NCI-H345 treated with DMSO at 0.1 percent for 48 hours (cell line): ENCODE data around the gene SLC29A3.

ENCODE experiments used
- DNase-seq: peaks from one replicate; lab custom pipeline; 2025; ENCODE audit not compliant: unreplicated experiment; lab: John Stamatoyannopoulos, UW

The SLC29A3 gene

GRCh38 chr10:71368176-71368575 lies 49.1 kb downstream of the SLC29A3 start:
- DNase-seq: no peak

GRCh38 chr10:71368643-71369042 lies 49.6 kb downstream of the SLC29A3 start:
- no peak for DNase-seq

GRCh38 chr10:71369602-71370001 lies 50.5 kb downstream of the SLC29A3 start:
- DNase-seq: no peak

DNA sequence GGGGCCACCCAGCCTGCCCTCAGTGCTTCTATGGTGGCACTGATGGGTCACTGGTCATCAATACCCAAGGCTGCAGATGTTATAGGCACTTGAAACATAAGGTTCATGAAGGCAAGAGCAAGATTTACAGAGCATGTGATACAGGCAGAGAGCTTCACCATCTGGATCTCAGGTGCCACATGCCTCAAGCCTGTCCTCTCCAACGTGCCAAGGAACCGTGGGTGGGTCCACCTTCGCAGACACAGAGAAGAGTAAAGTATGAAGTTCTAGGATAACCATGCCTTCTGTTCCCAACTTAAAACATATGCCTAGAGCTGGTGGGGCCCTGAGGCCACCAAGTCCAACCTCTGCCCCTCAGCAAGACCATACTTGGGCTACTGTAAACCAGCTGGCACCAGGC lies 51.0 kb downstream of the SLC29A3 start:
- no peak for DNase-seq

- DNase-seq: no peak
Measured at GRCh38 chr10:71371750-71372166, 52.7 kb downstream of the SLC29A3 start.

DNA sequence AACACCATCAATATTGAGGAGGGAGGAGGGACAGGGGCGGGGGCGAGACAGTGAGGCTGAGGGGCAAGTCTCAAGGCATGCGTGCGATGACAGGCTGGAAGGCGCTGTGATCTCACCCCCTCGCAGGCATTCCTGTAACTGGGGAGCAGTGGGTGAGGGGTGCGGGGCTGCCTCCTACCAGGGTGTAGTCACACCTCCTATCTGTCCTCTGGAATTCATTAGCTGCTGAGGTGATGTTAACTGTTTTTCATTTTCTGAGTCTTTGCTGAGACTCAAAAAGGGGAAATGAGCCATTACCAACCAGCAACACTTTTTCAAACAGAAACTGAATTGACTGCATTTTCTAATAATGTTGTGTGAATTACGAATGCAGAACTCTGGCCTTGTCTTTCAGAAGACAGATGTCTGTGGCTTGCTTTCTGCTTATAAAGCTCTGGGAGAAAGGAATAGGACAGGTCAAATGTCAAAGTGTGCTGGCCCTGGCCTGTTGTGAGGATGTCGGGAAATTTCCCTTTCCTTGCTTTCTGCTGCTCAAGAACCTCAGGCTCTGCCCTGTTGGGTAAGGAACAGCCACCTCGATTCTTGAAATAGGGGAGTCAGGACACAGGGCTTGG lies 53.9 kb downstream of the SLC29A3 start:
- DNase-seq: no peak

- no peak for DNase-seq
Measured at GRCh38 chr10:71374481-71375233, 55.6 kb downstream of the SLC29A3 start.

DNA sequence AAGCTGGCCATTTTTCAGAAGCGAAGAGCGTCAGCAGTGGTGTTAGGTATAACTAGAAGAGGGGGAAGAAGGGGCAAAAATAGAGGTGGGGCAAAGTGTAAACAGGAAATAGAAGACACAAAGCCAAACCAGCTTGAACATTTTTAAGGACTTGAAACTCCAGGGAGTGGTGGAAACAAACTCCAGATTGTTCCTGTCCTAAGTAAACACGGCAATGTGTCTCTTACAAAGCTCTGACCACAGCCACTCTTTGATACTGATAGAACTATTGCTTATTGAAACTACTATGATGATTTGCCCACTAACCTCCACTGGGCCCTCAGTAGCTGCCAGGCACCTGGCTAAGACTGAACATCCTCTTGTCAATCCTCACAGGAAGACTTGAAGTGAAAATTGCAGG lies 56.9 kb downstream of the SLC29A3 start:
- no peak for DNase-seq

DNA sequence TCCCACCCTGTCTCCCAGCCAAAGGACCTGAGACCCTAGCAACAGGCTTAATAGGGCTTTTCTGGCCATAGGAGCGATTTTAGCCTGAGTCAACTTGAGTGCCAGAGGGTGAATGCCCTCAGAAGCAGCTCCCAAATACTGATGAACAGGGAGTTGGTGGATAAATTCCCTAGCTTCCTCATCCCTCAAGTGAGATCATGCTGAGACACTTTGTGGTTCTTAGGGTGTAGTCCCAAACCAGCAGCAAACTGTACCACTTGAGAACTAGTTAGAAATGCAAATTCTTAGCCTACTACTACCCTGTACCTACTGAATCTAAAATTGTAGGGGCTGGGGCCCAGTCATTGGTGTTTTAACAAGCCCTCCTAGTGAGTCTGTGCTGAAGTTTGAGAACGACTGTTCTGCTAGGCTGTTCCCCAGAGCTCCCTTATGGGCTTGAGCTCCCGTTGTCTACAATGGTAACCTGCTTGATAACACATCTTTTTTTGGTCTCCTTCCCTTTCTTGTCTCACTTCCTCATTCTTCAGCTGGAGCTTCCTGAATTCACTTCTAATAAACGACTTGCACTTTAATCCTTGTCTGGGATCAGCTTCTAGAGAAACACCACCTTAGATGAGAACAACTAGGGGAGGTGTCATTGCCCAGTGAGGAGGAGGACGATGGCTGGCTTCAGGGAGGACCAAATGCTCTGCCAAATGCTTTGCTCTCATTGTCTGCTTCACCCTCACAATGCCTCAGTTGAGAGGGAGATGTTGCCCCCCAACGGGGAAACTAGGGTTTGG lies 59.5 kb downstream of the SLC29A3 start:
- DNase-seq: no peak

GRCh38 chr10:71379118-71379766 lies 60.2 kb downstream of the SLC29A3 start:
- no peak for DNase-seq

GRCh38 chr10:71380841-71381240 lies 61.8 kb downstream of the SLC29A3 start:
- DNase-seq: no peak

- DNase-seq: no peak
Measured at GRCh38 chr10:71381611-71382010, 62.6 kb downstream of the SLC29A3 start.

DNA sequence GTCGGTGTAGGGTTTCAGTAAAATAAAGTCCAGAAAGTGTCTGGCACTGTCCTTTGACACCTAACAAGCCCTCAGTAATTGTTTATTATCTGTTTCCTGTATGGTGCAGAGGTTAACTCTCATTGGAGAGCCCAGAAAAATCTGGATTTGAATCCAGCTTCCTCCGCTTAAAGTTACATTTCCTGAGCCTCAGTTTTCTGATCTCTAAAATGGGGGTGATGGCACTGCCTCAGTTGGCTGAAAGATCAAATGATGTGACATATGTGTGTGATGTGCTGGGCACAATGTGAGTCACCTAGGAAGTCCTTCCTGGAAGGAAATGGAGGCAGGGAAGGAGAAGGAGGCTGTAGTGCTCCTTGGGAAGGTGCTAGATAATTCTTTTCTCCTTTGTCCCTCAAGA lies 63.0 kb downstream of the SLC29A3 start:
- no peak for DNase-seq

- DNase-seq: no peak
Measured at GRCh38 chr10:71382757-71383156, 63.7 kb downstream of the SLC29A3 start.

DNA sequence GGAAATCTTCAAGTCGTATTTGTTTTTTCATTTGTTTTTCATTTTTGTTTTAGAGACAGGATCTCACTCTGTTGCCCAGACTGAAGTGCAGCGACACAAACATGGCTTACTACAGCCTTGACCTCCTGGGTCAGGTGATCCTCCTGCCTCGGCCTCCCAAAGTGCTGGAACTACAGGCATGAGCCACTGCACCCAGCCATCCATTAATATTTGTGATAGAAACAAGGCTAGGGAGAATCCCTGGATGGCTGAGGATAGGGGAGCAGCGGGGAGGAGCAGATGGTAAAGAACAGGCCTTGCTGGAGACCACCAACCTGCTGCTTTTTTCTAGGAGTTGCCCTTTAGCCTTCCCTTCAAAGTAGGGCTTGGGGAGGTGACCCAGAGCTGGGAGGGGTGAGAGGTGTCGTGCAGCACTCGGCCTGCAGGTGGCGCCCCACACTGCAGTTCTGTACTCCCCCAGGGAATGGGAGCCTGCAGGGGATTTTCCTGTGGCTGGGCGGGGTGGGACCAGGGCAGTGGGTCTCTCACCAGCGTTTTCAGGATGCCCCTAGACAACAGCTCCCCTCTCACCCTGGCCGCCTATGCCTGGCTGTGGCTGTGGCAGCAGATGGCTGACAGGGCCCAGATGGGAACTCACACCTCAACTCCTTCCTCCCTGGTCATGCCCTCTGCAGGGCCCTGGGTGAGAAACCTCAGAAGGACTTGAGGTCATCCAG lies 65.1 kb downstream of the SLC29A3 start:
- DNase-seq: no peak

DNA sequence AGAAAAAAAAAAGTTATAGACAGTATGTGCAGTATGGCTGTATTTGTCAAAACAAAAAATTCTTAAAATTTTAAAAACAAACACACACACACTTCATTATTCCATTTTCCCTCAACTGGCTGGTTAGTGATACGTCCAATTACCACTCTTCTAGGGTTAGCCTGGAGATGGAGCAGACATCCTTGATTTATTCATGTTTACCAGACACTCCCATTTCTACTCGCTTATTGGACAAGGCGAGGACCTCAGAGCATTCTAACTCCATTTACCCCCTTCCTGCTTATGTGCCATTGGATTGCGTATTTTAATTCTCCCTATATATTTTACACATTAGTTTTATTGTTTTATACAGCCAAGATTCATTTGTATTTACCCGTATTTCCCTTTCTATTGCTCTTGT lies 69.1 kb downstream of the SLC29A3 start:
- DNase-seq: no peak

- DNase-seq: no peak
Measured at GRCh38 chr10:71388583-71389310, 69.7 kb downstream of the SLC29A3 start.

- no peak for DNase-seq
Measured at GRCh38 chr10:71389768-71390460, 70.9 kb downstream of the SLC29A3 start.

DNA sequence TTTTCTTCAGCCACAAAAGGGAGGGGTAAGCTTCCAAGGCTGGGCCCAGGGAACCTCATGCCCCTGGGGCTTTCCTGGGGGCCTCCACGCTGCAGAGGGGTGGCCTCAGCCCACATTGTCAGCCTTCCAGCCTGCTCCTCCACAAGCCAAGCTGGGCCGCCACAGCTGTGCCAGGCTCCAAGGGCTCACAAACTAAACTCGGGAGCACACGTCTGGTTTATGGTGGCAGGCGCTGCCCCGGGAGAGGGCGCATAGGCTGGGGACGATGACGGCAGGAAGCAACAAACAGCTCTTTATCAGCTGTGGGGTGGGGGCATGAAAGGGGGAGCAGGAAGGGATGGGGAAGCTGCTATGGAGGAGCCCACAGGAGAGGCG lies 71.4 kb downstream of the SLC29A3 start:
- DNase-seq: no peak
